Hepatic stellate cell (primary cell): Measurements from ENCODE around the gene AMIGO2.
A peak's percentile ranks its signal among the peaks of the same experiment; 100 is the strongest.

Source experiments
- DNase-seq: peaks from one replicate; pipeline ENCODE4 v3.0.0; 2011; ENCODE audit warnings: low spot score

AMIGO2 gene

GRCh38 chr12:47033789-47034555 lies 45.8 kb downstream of the AMIGO2 start:
- no peak for DNase-seq

- DNase-seq: no peak
Measured at GRCh38 chr12:47033081-47033480, 46.7 kb downstream of the AMIGO2 start.

- peak; percentile 7 for DNase-seq
Measured at GRCh38 chr12:47032644-47033043, 47.1 kb downstream of the AMIGO2 start.

- no peak for DNase-seq
Measured at GRCh38 chr12:47029903-47030302, 49.9 kb downstream of the AMIGO2 start.

GRCh38 chr12:47028981-47029708 lies 50.6 kb downstream of the AMIGO2 start:
- no peak for DNase-seq

GRCh38 chr12:47028186-47028585 lies 51.6 kb downstream of the AMIGO2 start:
- DNase-seq: no peak
